ENCODE results near the gene GPI.

GRCh38 chr19:34332027-34332760 is 32.8 kb upstream of the GPI start:
- TF ChIP-seq, protein P1, sequence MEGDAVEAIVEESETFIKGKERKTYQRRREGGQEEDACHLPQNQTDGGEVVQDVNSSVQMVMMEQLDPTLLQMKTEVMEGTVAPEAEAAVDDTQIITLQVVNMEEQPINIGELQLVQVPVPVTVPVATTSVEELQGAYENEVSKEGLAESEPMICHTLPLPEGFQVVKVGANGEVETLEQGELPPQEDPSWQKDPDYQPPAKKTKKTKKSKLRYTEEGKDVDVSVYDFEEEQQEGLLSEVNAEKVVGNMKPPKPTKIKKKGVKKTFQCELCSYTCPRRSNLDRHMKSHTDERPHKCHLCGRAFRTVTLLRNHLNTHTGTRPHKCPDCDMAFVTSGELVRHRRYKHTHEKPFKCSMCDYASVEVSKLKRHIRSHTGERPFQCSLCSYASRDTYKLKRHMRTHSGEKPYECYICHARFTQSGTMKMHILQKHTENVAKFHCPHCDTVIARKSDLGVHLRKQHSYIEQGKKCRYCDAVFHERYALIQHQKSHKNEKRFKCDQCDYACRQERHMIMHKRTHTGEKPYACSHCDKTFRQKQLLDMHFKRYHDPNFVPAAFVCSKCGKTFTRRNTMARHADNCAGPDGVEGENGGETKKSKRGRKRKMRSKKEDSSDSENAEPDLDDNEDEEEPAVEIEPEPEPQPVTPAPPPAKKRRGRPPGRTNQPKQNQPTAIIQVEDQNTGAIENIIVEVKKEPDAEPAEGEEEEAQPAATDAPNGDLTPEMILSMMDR (IDR thresholded peaks at IDR 0.05), result no peak
- no peak for TF ChIP-seq POLR2A (IDR thresholded peaks at IDR 0.05)
